ENCODE results near the gene RALGAPA2.

DNA sequence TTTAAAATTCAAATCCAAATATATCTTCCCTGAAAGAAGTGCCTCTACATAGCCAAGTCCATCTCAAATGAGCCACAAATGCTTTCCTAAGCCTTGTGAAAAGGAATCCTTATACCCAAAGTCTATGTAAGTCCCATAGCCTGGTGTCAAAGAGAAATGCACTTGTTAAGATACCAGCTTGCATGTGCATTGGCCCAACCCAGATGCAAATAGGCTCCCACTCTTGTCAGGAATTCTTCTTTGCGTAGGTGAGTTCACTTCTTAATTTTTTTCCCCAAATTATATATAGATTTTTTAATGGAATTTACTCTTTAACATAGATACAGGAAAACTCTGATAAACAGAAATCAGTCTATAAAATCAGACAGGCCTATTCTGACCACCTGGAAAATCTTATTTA, 105.6 kb downstream of the RALGAPA2 start:
- TF ChIP-seq EZH2phosphoT487 (IDR thresholded peaks at IDR 0.05; ENCODE audit: unreplicated experiment): no peak
- TF ChIP-seq POLR2AphosphoS5 (IDR thresholded peaks at IDR 0.05; ENCODE audit: low read depth): no peak
- TF ChIP-seq CREB1 (CRISPR knock-in tag; IDR thresholded peaks at IDR 0.05; ENCODE audit: low read depth): no peak
- TF ChIP-seq, protein P1, sequence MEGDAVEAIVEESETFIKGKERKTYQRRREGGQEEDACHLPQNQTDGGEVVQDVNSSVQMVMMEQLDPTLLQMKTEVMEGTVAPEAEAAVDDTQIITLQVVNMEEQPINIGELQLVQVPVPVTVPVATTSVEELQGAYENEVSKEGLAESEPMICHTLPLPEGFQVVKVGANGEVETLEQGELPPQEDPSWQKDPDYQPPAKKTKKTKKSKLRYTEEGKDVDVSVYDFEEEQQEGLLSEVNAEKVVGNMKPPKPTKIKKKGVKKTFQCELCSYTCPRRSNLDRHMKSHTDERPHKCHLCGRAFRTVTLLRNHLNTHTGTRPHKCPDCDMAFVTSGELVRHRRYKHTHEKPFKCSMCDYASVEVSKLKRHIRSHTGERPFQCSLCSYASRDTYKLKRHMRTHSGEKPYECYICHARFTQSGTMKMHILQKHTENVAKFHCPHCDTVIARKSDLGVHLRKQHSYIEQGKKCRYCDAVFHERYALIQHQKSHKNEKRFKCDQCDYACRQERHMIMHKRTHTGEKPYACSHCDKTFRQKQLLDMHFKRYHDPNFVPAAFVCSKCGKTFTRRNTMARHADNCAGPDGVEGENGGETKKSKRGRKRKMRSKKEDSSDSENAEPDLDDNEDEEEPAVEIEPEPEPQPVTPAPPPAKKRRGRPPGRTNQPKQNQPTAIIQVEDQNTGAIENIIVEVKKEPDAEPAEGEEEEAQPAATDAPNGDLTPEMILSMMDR (conservative IDR thresholded peaks at IDR 0.05; ENCODE audit: low read depth in 2 of 2): no peak
- no peak for TF ChIP-seq EZH2 (IDR thresholded peaks at IDR 0.05; ENCODE audit: low read depth, unreplicated experiment)
- no peak for TF ChIP-seq ZNF331 (CRISPR knock-in tag; IDR thresholded peaks at IDR 0.05; ENCODE audit: low read depth)
- no peak for TF ChIP-seq STAT1 (IDR thresholded peaks at IDR 0.05; ENCODE audit: unreplicated experiment)
- no peak for TF ChIP-seq REST (IDR thresholded peaks at IDR 0.05; ENCODE audit: unreplicated experiment)
- no peak for TF ChIP-seq JUNB (IDR thresholded peaks at IDR 0.05; ENCODE audit: unreplicated experiment)
- no peak for TF ChIP-seq ETS1 (IDR thresholded peaks at IDR 0.05)
- TF ChIP-seq NANOG (IDR thresholded peaks at IDR 0.05; ENCODE audit: borderline replicate concordance): no peak
- no peak for TF ChIP-seq ZNF114 (CRISPR knock-in tag; IDR thresholded peaks at IDR 0.05)
- TF ChIP-seq, protein P2, sequence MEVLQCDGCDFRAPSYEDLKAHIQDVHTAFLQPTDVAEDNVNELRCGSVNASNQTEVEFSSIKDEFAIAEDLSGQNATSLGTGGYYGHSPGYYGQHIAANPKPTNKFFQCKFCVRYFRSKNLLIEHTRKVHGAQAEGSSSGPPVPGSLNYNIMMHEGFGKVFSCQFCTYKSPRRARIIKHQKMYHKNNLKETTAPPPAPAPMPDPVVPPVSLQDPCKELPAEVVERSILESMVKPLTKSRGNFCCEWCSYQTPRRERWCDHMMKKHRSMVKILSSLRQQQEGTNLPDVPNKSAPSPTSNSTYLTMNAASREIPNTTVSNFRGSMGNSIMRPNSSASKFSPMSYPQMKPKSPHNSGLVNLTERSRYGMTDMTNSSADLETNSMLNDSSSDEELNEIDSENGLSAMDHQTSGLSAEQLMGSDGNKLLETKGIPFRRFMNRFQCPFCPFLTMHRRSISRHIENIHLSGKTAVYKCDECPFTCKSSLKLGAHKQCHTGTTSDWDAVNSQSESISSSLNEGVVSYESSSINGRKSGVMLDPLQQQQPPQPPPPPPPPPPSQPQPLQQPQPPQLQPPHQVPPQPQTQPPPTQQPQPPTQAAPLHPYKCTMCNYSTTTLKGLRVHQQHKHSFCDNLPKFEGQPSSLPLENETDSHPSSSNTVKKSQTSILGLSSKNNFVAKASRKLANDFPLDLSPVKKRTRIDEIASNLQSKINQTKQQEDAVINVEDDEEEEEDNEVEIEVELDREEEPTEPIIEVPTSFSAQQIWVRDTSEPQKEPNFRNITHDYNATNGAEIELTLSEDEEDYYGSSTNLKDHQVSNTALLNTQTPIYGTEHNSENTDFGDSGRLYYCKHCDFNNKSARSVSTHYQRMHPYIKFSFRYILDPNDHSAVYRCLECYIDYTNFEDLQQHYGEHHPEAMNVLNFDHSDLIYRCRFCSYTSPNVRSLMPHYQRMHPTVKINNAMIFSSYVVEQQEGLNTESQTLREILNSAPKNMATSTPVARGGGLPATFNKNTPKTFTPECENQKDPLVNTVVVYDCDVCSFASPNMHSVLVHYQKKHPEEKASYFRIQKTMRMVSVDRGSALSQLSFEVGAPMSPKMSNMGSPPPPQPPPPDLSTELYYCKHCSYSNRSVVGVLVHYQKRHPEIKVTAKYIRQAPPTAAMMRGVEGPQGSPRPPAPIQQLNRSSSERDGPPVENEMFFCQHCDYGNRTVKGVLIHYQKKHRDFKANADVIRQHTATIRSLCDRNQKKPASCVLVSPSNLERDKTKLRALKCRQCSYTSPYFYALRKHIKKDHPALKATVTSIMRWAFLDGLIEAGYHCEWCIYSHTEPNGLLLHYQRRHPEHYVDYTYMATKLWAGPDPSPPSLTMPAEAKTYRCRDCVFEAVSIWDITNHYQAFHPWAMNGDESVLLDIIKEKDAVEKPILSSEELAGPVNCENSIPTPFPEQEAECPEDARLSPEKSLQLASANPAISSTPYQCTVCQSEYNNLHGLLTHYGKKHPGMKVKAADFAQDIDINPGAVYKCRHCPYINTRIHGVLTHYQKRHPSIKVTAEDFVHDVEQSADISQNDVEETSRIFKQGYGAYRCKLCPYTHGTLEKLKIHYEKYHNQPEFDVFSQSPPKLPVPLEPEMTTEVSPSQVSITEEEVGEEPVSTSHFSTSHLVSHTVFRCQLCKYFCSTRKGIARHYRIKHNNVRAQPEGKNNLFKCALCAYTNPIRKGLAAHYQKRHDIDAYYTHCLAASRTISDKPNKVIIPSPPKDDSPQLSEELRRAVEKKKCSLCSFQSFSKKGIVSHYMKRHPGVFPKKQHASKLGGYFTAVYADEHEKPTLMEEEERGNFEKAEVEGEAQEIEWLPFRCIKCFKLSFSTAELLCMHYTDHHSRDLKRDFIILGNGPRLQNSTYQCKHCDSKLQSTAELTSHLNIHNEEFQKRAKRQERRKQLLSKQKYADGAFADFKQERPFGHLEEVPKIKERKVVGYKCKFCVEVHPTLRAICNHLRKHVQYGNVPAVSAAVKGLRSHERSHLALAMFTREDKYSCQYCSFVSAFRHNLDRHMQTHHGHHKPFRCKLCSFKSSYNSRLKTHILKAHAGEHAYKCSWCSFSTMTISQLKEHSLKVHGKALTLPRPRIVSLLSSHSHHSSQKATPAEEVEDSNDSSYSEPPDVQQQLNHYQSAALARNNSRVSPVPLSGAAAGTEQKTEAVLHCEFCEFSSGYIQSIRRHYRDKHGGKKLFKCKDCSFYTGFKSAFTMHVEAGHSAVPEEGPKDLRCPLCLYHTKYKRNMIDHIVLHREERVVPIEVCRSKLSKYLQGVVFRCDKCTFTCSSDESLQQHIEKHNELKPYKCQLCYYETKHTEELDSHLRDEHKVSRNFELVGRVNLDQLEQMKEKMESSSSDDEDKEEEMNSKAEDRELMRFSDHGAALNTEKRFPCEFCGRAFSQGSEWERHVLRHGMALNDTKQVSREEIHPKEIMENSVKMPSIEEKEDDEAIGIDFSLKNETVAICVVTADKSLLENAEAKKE (CRISPR knock-in tag; IDR thresholded peaks at IDR 0.05): no peak
